NT2/D1 (cell line): Measurements from ENCODE around the gene ZNRF2.

Source experiments
- SUZ12 ChIP-seq: IDR thresholded peaks from 2 replicates; pipeline ENCODE4 v1.6.1; 2011; ENCODE audit not compliant: insufficient read length, insufficient read depth; ENCODE audit errors: extremely low read depth
- YY1 ChIP-seq: IDR thresholded peaks from 2 replicates; pipeline ENCODE4 v1.6.1; 2011; ENCODE audit not compliant: insufficient read length, insufficient read depth
- ZNF274 ChIP-seq: IDR thresholded peaks from 2 replicates; pipeline ENCODE4 v1.6.1; 2011; ENCODE audit warnings: mild to moderate bottlenecking, low read depth, low read length

- TF ChIP-seq YY1 (no peak), SUZ12 (no peak), ZNF274 (no peak)
These were observed 15.8 kb upstream of the ZNRF2 start for GRCh38 chr7:30268586-30268985.
